WI38 (cell line): ENCODE measurements around the gene GRM4.

Experiments
- H3K4me3 ChIP-seq: 2 replicates; pipeline ENCODE4 v1.5.1; 2011; ENCODE audit warnings: low read depth, mild to moderate bottlenecking, control low read depth, low read length
- TF ChIP-seq, protein P1 (sequence below): IDR thresholded peaks from 2 replicates; pipeline ENCODE4 v1.5.1; 2012; ENCODE audit warnings: low read depth, mild to moderate bottlenecking, control low read depth, low read length

Gene GRM4

DNA sequence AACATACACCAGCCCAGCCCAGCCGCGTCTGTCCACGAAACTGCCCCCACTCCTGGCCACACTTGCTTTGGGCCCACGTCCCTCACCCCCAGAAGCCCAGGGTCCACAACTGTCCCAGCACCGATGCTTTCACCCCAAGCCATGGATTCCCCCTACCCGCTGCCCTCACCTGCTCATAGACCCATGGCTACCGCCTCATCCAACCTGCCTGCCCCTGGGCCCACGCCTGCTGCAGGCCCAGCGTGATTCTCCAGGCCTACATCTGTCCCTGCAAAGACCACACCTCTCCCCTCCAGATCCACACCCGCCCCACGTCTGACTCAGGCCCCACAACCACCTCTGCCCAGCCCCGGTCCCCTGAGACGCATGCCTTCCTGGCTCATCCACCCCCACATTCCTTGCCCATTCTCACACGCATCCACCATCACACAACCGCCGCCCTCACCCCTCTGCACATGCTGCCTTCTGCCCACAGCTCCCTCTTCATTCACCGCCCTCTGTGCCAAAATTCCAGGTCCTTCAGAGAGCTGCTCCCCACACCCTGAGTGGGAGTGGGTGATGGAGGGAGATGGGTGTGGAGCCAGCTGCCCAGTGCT is 86.7 kb downstream of the GRM4 start:
- TF ChIP-seq, protein P1, sequence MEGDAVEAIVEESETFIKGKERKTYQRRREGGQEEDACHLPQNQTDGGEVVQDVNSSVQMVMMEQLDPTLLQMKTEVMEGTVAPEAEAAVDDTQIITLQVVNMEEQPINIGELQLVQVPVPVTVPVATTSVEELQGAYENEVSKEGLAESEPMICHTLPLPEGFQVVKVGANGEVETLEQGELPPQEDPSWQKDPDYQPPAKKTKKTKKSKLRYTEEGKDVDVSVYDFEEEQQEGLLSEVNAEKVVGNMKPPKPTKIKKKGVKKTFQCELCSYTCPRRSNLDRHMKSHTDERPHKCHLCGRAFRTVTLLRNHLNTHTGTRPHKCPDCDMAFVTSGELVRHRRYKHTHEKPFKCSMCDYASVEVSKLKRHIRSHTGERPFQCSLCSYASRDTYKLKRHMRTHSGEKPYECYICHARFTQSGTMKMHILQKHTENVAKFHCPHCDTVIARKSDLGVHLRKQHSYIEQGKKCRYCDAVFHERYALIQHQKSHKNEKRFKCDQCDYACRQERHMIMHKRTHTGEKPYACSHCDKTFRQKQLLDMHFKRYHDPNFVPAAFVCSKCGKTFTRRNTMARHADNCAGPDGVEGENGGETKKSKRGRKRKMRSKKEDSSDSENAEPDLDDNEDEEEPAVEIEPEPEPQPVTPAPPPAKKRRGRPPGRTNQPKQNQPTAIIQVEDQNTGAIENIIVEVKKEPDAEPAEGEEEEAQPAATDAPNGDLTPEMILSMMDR, result no peak
- no peak overlapping the region for H3K4me3 ChIP-seq

DNA sequence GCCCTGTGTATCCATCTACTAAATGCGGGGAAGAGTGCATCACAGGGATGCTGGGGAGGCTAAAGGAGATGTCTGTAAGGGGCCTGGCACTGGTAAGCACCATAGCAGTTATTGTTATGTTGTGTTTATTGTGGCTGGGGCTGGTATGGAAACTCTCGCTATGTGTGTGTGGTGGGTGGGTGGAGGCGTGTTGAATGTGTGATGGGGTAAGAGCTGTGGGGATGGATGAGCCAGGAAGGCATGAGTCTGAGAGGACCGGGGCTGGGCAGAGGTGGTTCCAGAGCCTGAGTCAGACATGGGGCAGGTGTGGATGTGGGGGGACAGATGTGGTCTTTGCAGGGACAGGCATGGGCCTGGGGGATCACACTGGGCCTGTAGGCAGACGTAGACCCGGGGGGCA is 88.1 kb downstream of the GRM4 start:
- TF ChIP-seq, protein P1, result no peak
- H3K4me3 ChIP-seq, result no peak overlapping the region

DNA sequence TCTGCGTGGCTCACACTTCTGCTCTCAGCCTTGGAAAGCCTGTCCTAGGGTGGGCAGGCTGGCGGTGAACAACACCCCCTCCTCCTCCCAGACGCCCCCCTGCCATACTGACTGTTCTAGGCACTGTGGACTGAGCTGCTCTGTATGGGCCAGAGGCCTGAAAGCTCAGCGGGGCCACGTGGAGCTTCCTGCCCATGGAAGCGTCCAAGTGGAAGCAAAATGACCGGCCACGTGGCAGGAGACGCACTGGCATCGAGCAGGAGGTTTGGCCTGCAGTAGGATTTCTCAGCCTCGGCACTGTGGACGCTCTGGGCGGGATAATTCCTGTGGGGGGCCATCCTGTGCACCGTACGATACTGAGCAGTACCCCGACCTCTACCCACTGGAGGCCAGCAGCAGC is 88.7 kb downstream of the GRM4 start:
- TF ChIP-seq, protein P1, result no peak

DNA sequence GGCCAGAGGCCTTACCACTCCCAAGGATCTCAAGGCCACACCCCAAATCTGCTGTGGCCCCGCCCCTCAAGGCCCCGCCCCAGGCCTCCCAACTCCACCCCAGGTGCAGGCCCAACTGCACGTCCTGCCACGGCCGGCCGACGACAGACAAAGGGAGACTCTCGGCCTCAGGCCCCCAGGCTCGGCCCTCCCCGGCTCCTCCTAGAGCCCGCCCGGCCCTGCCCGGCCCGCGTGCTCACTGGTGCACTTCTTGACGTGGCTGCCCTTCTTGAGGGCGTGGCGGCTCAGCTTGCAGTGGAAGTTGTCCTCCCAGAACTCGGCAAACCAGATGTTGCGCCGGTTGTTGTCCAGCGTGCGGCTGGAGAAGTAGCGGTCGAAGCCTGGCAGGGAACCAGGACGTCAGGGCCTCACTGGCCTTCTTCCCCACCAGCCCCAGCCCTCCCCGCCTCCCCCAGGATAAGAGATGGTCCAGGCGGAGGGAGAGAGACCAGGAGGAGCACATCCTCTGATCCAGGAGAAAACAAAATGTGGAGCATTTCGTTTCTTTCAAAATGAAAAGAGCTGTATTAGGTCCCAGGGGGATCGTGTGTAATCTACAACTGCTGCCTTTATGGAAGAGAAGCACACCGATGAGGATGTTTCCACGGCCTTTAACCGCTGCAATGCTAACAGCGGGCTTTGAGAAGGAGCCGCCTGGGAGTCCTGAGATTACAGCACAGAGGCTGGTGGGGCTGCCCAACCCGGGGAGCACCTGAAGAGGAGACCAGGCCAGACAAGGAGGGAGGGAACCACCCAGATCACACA is 89.4 kb downstream of the GRM4 start:
- H3K4me3 ChIP-seq, result no peak overlapping the region
- TF ChIP-seq, protein P1, result no peak

More for the DNA sequence above, 88.7 kb downstream of the GRM4 start:
- no peak overlapping the region for H3K4me3 ChIP-seq

DNA sequence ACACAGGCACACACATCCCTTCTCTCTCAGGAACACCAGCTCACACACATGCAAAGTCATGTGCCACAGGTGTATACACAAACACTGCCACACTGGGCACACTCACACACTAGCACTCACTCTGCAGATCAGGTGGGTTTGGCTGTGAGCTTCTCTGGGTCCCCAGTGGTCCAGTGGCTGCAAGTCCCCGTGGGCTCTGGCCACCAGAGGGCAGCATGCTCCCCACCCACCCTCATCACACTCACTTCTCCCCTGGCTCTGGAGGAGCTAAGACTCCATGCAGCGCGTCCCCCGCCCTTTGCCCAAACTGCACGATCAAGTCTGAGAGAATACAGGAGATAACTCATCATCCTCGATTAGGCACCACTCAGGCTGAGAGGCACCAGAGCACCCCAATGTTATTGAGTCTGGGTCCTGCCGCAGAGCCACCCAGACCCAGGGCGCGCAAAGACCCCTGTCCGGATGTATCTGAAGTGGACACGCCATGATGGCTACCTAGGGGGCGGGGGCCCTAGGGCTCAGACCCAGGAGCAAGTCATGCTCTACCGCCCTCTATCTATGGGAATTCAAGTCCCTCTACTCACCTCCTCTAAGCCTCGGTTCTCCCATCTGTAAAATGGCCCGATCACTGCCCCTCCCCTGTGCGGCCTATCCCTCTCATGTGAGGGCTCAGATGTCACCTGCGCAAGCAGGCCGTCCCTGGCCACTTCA is 90.5 kb downstream of the GRM4 start:
- TF ChIP-seq, protein P1, result peak; percentile 79
- H3K4me3 ChIP-seq, result no peak overlapping the region

DNA sequence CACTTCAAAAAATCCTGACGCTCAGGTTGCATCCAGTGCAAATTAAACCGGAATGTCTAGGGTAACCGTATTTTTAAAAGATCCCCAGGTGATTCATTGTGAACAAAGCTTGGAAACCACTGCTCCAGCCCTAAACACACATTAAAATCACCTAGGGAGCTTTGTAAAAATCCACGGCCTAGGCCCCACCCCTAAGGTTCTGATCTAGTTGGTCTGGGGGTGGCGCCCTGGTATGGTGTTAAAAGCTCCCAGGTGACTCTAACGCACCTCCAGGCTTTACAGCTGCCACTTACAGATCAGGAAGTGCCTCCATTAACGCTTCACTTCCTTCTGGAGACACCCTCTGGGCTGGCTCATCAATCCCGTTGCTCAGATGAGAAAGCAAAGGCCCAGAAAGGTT is 92.2 kb downstream of the GRM4 start:
- TF ChIP-seq, protein P1, result no peak
- no peak overlapping the region for H3K4me3 ChIP-seq
